Psoas muscle (tissue), 8 donors: ENCODE measurements around the gene ABLIM1. TPM values are rescaled to one million over a fixed set of nuclear protein-coding genes. Genes with fewer than 3 reads are reported as not detected.

ENCODE experiments used
- ATAC-seq, 4 donors: fragments of 200-7000 bp; cut with Tn5 transposase; one replicate each; pipeline ENCODE4 v1.9.1; 2020; ENCODE audit warnings: moderate library complexity in 3 of 4, mild to moderate bottlenecking in 2 of 4
- DNase-seq, 2 donors: peaks; one replicate each; pipeline ENCODE4 v3.0.0-alpha.2; 2020
- H3K27ac ChIP-seq: fragments of 200-600 bp; one replicate; pipeline ENCODE4 v1.8.0; 2022
- H3K27me3 ChIP-seq, 3 donors: fragments of 200-600 bp in 1 of 3; one replicate each; pipeline versions ENCODE4 v1.6.1 to v1.8.0; 2013 to 2022; ENCODE audit warnings: low read length in 2 of 3, mild to moderate bottlenecking in 2 of 3, moderate library complexity in 1 of 3; ENCODE audit not compliant: insufficient read depth in 3 of 3
- H3K36me3 ChIP-seq, 2 donors: fragments of 200-600 bp in 1 of 2; one replicate each; pipeline versions ENCODE4 v1.6.1 to v1.8.0; 2013 to 2022; ENCODE audit warnings: low read depth in 1 of 2, mild to moderate bottlenecking in 1 of 2, moderate library complexity in 1 of 2; ENCODE audit not compliant: insufficient read depth in 1 of 2
- H3K4me1 ChIP-seq: fragments of 200-600 bp; one replicate; pipeline ENCODE4 v1.8.0; 2022
- H3K4me3 ChIP-seq: fragments of 200-600 bp; one replicate; pipeline ENCODE4 v1.8.0; 2022; ENCODE audit warnings: mild to moderate bottlenecking
- H3K9me3 ChIP-seq: fragments of 200-600 bp; one replicate; pipeline ENCODE4 v1.8.0; 2022
- WGBS, 3 donors: extraction: QIAGEN DNeasy Blood & Tissue Kit; methylation state at CpG; one replicate each; pipeline versions ENCODE4 v1.1.6 to v1.1.7; 2013; 5-methylcytosine and 5-hydroxymethylcytosine counted together
- intact Hi-C, 2 donors: fragments of 100-400 bp; cut with DNase I; formaldehyde crosslinking; loops; one replicate each; pipeline versions ENCODE4 v1.11.0 to v1.14.2; 2022
- polyA plus RNA-seq, 3 donors: library from polyadenylated mRNA; stranded (reverse); fragments of 200-250 nt; gene quantifications; one replicate each; pipeline ENCODE4 v1.2.3, GENCODE V29; 2013
- total RNA-seq, 4 donors: library from RNA; stranded (reverse); fragmentation: NEBNext Ultra II Directional in 2 of 4; extraction: Animal tissue kit (Norgen Biotek cat#: 25700) in 2 of 4; gene quantifications; one replicate each; pipeline versions ENCODE4 v1.2.1 to v1.2.4, GENCODE V29; 2021 to 2023
- TF ChIP-seq, protein P1 (sequence below): fragments of 200-600 bp; IDR thresholded peaks from one replicate; pipeline ENCODE4 v1.8.0; 2022; ENCODE audit warnings: antibody characterized with exemption
- donor health status: healthy with polysubstance abuse.
- donor health status: DM: no; HTN: no; CAD: no; lungs with moderate emphysema.
- donor health status: Bipolar disorder and iron deficiency.
- donor health status: healthy.
- donor health status: DM: yes; HTN: yes; CAD: no.
- donor health status: DM: no; HTN: no; CAD: no.
- donor health status: DM: no; HTN: no; CAD: no.
- donor health status: DM: yes; HTN: yes; CAD: no.

The ABLIM1 gene
- total and polyA plus RNA-seq, 7 donors = 15.4 to 183 (median 21.8) TPM

DNA sequence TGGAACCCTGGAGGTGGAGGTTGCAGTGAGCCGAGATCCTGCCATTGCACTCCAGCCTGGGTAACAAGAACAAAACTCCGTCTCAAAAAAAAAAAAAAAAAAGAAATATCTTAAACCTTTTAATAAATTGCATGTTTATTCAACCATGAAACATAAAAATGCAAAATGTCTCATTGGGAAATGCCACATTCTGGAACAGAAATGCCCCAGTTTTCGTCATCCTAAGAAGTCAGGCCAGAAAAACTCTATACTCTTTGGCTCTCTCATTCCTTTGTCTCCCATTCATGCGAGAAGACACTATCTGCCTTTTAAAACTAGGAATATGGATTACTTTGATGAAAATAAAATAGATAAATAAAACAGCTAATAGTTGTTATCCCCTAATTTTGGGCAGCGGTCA is 21.5 kb upstream of the ABLIM1 start:
- H3K27me3 ChIP-seq = no peaks in the 10 kb centered on the region
- ATAC-seq (no peak), DNase-seq (no peak)
- WGBS, 3 donors = 92 to 98% (median 97%) methylated on average over 4 to 5 of the region's 5 CpGs
- peaks cover 15% of the 10 kb centered on the region for H3K4me1 ChIP-seq
- H3K4me3 ChIP-seq = no peak overlapping the region
- H3K36me3 ChIP-seq = no peaks in the 10 kb centered on the region
- intact Hi-C loops = no loop called here
- no peak overlapping the region for H3K27ac ChIP-seq
- no peaks in the 10 kb centered on the region for H3K9me3 ChIP-seq
- TF ChIP-seq, protein P1, sequence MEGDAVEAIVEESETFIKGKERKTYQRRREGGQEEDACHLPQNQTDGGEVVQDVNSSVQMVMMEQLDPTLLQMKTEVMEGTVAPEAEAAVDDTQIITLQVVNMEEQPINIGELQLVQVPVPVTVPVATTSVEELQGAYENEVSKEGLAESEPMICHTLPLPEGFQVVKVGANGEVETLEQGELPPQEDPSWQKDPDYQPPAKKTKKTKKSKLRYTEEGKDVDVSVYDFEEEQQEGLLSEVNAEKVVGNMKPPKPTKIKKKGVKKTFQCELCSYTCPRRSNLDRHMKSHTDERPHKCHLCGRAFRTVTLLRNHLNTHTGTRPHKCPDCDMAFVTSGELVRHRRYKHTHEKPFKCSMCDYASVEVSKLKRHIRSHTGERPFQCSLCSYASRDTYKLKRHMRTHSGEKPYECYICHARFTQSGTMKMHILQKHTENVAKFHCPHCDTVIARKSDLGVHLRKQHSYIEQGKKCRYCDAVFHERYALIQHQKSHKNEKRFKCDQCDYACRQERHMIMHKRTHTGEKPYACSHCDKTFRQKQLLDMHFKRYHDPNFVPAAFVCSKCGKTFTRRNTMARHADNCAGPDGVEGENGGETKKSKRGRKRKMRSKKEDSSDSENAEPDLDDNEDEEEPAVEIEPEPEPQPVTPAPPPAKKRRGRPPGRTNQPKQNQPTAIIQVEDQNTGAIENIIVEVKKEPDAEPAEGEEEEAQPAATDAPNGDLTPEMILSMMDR = no peak

DNA sequence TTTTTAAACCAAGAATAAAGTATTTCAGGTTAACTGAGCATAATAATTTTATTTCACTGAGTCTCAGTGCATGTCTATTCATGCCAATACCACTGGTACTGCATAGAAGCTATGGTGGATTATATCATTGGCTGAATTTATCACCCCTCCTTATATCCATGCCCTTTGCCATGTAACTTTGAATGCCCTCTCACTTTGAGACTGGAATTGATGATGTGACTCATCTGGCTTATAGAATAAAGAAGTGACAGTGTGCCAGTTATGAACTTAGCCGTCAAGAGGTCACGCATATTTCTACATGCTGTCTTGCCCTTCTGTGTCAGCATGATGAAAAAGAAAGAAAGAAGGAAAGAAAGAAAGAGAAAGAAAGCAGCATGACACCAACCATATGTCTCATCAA is 20.7 kb upstream of the ABLIM1 start:
- ATAC-seq (no peak), DNase-seq (no peak)
- peaks cover 15% of the 10 kb centered on the region for H3K4me1 ChIP-seq
- no peaks in the 10 kb centered on the region for H3K27me3 ChIP-seq
- intact Hi-C loops = no loop called here
- WGBS, 3 donors = 48 to 63% (median 62%) methylated on average over 2 of the region's 2 CpGs
- no peak overlapping the region for H3K27ac ChIP-seq
- TF ChIP-seq, protein P1 = no peak
- H3K9me3 ChIP-seq = no peaks in the 10 kb centered on the region
- no peaks in the 10 kb centered on the region for H3K36me3 ChIP-seq
- no peak overlapping the region for H3K4me3 ChIP-seq

DNA sequence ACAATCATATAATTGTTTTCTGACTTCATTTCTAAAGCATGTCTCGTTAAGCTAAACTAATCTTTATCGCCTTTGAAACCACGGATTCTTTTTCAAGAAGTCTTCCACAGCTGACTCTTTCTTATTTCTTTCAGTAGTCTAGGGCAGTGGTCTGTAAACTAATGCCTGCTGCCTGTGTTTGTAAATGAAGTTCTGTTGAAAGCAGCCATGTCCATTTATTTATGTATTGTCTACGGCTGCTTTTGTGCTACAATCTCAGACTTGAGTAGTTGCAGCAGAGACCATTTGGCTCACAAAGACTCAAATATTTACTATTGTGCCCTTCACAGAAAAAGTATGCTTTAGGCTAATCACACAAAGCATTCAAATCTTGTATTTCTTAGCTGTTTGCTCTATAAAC is 20.3 kb upstream of the ABLIM1 start:
- 75 to 80% (median 76%) methylated on average over 4 of the region's 4 CpGs for WGBS, 3 donors
- H3K36me3 ChIP-seq = no peaks in the 10 kb centered on the region
- H3K9me3 ChIP-seq = no peaks in the 10 kb centered on the region
- ATAC-seq (no peak), DNase-seq (no peak)
- H3K4me1 ChIP-seq = peaks cover 15% of the 10 kb centered on the region
- H3K27ac ChIP-seq = no peak overlapping the region
- no peak overlapping the region for H3K4me3 ChIP-seq
- H3K27me3 ChIP-seq = no peaks in the 10 kb centered on the region
- TF ChIP-seq, protein P1 = no peak
- intact Hi-C loops = no loop called here

DNA sequence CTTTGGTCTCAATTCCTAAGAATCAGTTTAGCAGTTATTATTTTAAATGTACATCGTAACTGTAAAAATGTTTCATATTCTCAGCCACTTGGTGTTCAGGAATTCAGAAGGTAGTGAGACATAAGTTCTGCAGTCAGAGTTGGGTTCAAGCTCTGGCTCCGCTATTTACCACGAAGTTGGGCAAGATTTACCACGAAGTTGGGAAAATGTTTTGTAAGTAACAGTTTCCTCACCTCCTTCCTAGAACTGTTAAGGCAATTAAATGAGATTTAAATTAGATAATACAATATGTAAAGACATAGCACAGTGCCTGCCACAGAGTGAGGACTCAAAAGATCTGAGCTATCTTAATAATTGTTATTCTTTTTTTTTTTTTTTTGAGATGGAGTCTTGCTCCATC is 16.3 kb upstream of the ABLIM1 start:
- H3K9me3 ChIP-seq = no peaks in the 10 kb centered on the region
- intact Hi-C loops = no loop called here
- no peaks in the 10 kb centered on the region for H3K27me3 ChIP-seq
- H3K27ac ChIP-seq = no peak overlapping the region
- ATAC-seq (no peak), DNase-seq (no peak)
- H3K36me3 ChIP-seq = no peaks in the 10 kb centered on the region
- TF ChIP-seq, protein P1 = no peak
- no peaks in the 10 kb centered on the region for H3K4me1 ChIP-seq
- 85 to 91% (median 91%) methylated on average over 4 of the region's 4 CpGs for WGBS, 3 donors
- no peak overlapping the region for H3K4me3 ChIP-seq

DNA sequence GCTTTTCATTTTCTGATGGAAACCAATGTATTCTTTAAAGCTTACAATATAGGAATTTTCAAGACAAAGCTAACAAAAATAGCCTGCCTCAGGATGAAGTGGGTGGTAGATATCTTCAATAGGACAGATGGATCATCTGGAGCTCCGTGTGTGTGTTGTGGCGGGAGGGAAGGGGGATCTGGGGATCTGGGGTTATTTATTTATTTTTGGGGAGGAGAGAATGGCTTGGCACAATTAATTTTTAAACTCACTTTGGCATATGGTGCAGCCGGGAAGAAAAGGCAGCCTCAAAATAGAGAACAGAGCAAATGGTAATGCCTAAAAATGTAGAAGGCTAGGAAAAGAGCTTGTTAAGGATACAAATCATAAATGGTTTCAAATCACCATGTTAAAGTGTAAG is 11.6 kb upstream of the ABLIM1 start:
- DNase-seq = no peak
- intact Hi-C loops = no loop called here
- WGBS, 3 donors = 74 to 82% (median 80%) methylated on average over 3 of the region's 3 CpGs
- Histone ChIP-seq H3K27me3 (no peaks in the 10 kb centered on the region), H3K9me3 (no peaks in the 10 kb centered on the region), H3K4me1 (no peaks in the 10 kb centered on the region), H3K4me3 (no peak overlapping the region), H3K36me3 (no peaks in the 10 kb centered on the region), H3K27ac (no peak overlapping the region)
- TF ChIP-seq, protein P1 = no peak
- no peak for ATAC-seq
